Subcutaneous adipose tissue (tissue), 4 donors: ENCODE results near the gene AGER. TPM values are rescaled to one million over a fixed set of nuclear protein-coding genes. Genes with fewer than 3 reads are reported as not detected.

Experiments used
- small RNA-seq: library from RNA; depleted of rRNA; stranded (forward); fragments of <200 nt; gene quantifications from one replicate; pipeline ENCODE3, GENCODE V24; 2016
- total RNA-seq, 4 donors: library from RNA; depleted of rRNA; stranded (reverse); fragments of >200 nt; gene quantifications; one replicate each; pipeline ENCODE4 v1.1.0, GENCODE V29; 2016
- TF ChIP-seq, protein P1 (sequence below): fragments of 450-650 bp; IDR thresholded peaks from one replicate; pipeline ENCODE4 v1.5.1; 2016; ENCODE audit warnings: low read depth, mild to moderate bottlenecking, control low read depth, antibody characterized with exemption, moderate library complexity

AGER gene
- total RNA-seq, 4 donors from 2014 or later, result 2.4 to 5.5 (median 2.8) TPM

DNA sequence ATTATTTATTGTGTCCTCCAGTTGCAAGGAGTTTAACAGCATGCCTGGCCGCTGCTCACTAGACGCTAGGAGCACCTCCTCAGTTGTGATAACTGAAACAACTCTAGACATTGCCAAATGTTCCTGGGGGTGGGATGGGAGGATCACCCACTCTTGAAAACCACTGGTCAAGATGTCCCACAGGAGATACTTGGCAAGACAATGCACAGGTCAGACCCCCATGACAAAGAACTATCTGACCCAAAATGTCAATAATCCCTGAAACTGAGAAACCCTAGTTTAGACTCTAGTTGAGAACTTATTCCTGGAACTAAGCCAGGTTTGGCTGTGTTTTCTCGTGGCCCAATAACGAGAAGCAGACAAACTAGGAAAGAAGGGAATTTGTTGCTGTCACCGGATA lies 44.5 kb downstream of the AGER start:
- TF ChIP-seq, protein P1, sequence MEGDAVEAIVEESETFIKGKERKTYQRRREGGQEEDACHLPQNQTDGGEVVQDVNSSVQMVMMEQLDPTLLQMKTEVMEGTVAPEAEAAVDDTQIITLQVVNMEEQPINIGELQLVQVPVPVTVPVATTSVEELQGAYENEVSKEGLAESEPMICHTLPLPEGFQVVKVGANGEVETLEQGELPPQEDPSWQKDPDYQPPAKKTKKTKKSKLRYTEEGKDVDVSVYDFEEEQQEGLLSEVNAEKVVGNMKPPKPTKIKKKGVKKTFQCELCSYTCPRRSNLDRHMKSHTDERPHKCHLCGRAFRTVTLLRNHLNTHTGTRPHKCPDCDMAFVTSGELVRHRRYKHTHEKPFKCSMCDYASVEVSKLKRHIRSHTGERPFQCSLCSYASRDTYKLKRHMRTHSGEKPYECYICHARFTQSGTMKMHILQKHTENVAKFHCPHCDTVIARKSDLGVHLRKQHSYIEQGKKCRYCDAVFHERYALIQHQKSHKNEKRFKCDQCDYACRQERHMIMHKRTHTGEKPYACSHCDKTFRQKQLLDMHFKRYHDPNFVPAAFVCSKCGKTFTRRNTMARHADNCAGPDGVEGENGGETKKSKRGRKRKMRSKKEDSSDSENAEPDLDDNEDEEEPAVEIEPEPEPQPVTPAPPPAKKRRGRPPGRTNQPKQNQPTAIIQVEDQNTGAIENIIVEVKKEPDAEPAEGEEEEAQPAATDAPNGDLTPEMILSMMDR, result no peak

DNA sequence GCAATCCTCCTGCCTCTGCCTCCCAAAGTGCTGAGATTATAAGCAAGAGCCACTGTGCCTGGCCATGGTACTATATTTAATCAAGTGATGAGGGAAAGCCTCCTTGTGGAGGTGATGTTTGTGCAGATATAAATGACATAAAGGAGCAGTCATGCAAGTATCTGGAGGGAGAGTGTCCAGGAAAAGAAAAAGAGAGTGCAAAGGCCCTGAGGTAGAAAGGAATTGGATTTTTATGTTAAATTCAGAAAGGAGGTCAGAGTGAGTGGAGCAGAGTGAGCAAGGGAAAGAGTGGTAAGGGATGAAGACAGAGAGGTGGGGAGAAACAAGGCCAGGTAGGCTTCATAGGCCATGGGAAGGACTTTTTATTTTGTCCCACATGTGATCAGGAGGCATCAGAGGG lies 46.6 kb downstream of the AGER start:
- TF ChIP-seq, protein P1, result no peak

DNA sequence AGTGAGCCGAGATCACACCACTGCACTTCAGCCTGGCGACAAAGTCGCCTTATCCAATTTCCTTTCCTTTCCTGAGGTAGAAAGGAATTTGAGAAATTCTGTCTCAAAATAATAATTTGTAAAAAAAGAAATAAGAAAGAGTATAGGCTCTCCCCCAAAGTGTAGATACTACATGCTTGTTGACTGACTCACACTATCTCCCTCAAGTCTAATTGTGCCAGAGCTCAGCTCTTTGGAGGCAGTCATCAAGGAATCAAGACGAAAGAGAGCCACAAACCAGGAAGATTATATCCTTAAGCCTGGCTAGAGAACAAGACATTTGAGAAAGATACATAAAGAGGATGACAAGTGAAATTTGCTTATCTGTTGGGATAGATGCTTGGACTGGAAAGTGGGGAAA lies 50.3 kb downstream of the AGER start:
- TF ChIP-seq, protein P1, result no peak

DNA sequence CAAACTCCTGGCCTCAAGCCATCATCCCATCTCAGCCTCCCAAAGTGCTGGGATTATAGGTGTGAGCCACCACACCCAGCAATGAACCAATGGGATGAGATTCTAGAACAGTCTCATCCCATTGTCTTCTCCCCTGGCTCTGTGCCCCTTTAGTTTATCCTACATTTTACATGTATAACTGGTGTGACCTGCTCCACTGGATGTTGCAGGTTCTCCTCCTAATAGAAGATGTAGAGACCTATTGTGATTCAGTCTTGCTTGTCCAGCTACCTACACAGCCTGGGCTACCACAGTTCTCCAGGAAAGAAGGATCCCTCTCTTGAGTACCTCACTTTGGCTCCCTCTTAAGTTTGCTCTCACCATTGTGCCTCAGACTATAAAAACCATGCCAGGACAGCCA lies 51.9 kb downstream of the AGER start:
- TF ChIP-seq, protein P1, result no peak

DNA sequence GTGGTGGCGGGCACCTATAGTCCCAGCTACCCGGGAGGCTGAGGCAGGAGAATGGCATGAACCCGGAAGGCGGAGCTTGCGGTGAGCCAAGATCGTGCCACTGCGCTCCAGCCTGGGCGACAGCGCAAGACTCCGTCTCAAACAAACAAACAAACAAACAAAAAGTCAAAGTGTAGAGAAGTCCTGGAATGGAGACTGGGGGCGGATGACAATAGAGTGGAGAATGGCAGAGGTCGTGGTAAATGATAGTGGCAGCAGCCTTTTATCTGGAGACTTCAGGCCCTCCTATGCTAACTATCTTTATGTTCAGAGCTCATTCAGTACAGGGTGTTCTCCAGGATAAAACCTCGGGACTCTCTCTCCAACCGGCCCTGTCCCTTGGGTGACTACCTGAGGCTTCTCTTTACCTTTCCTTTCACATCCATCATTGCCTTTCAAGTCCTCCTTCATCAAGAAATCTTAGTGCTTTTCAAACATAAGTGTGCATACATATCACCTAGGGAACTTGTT lies 52.6 kb downstream of the AGER start:
- TF ChIP-seq, protein P1, result no peak

Small RNA genes lying within 50 kb of the gene (small RNA-seq; reads per million reads assigned to genes)
- gene AL662884.1 (not detected), gene MIR6833 (not detected)

Other genes starting within 250 kb of the AGER start
- gene CFB, start 238.2 kb downstream of the AGER start, total RNA-seq, result 10 to 100 TPM; 25.1 to 35.4 (median 33.8) TPM
- 10 to 100 TPM; 58.8 to 96.6 (median 68.5) TPM for gene NELFE, start 225.3 kb downstream of the AGER start, total RNA-seq
- 10 to 100 TPM; 16.1 to 44.6 (median 32.2) TPM for gene SKIC2, start 225.1 kb downstream of the AGER start, total RNA-seq
- gene DXO, start 212.1 kb downstream of the AGER start, total RNA-seq, result 10 to 100 TPM; 11.1 to 17.5 (median 12.4) TPM
- gene C4A, start 202.2 kb downstream of the AGER start, total RNA-seq, result 10 to 100 TPM in 3 of 4 donors, 1 to 10 TPM in 1; 5.1 to 17.2 (median 13.5) TPM
- 10 to 100 TPM in 1 of 4 donors, 1 to 10 TPM in 3; 5.1 to 17.3 (median 8.9) TPM for gene C4B, start 169.5 kb downstream of the AGER start, total RNA-seq
- under 1 TPM in 1 of 4 donors, not detected in 3; 0.57 TPM for gene CYP21A2, start 145.8 kb downstream of the AGER start, total RNA-seq
- 100 to 1,000 TPM in 3 of 4 donors, 10 to 100 TPM in 1; 93.9 to 261 (median 142) TPM for gene TNXB, start 74.9 kb downstream of the AGER start, total RNA-seq
- 10 to 100 TPM; 27.6 to 64.0 (median 30.9) TPM for gene ATF6B, start 56.0 kb downstream of the AGER start, total RNA-seq
- gene FKBPL, start 54.0 kb downstream of the AGER start, total RNA-seq, result 1 to 10 TPM in 3 of 4 donors, under 1 TPM in 1; 0.98 to 3.2 (median 2.1) TPM
- 1 to 10 TPM in 1 of 4 donors, under 1 TPM in 2, not detected in 1; 0.34 to 1.3 (median 0.57) TPM for gene PRRT1, start 32.3 kb downstream of the AGER start, total RNA-seq
- gene PPT2, start 30.1 kb downstream of the AGER start, total RNA-seq, result 10 to 100 TPM; 16.5 to 44.8 (median 22.1) TPM
- gene EGFL8, start 19.7 kb downstream of the AGER start, total RNA-seq, result 10 to 100 TPM in 1 of 4 donors, 1 to 10 TPM in 3; 2.3 to 13.0 (median 5.6) TPM
- 10 to 100 TPM; 17.8 to 28.2 (median 25.6) TPM for gene AGPAT1, start 8.2 kb downstream of the AGER start, total RNA-seq
- 10 to 100 TPM; 46.5 to 68.0 (median 52.8) TPM for gene RNF5, start 5.8 kb downstream of the AGER start, total RNA-seq
- 10 to 100 TPM; 26.9 to 40.9 (median 33.7) TPM for gene PBX2, start 5.9 kb upstream of the AGER start, total RNA-seq
- 10 to 100 TPM in 3 of 4 donors, 1 to 10 TPM in 1; 10.0 to 46.2 (median 12.0) TPM for gene GPSM3, start 8.4 kb upstream of the AGER start, total RNA-seq
- 100 to 1,000 TPM in 1 of 4 donors, 10 to 100 TPM in 3; 16.7 to 212 (median 47.0) TPM for gene NOTCH4, start 39.8 kb upstream of the AGER start, total RNA-seq
- gene TSBP1, start 187.7 kb upstream of the AGER start, total RNA-seq, result not detected
- gene BTNL2, start 222.9 kb upstream of the AGER start, total RNA-seq, result not detected